OCI-LY3 (cell line): ENCODE data around the gene CTBP2.

Experiments
- H2AFZ ChIP-seq: fragments of 200-600, 300-600 bp; shearing (Covaris generic); 2 replicates; pipeline ENCODE4 v1.6.0; 2014; ENCODE audit warnings: antibody characterized with exemption, low read depth, low read length
- H3K27ac ChIP-seq: fragments of 200-600, 300-600 bp; sonication (generic); 2 replicates; pipeline ENCODE4 v1.5.1; 2014; ENCODE audit warnings: mild to moderate bottlenecking, low read length, moderate library complexity, mixed read lengths
- H3K27me3 ChIP-seq: fragments of 200-600, 300-600 bp; sonication (generic); 2 replicates; pipeline ENCODE4 v1.6.1; 2014; ENCODE audit warnings: low read depth, low read length, mixed read lengths
- H3K36me3 ChIP-seq: fragments of 200-600, 300-600 bp; sonication (generic); replicated peaks from 2 replicates; pipeline ENCODE3; 2014; ENCODE audit warnings: low read depth, low read length, mixed read lengths
- H3K4me1 ChIP-seq: fragments of 300-600, 200-600 bp; sonication (generic); 2 replicates; pipeline ENCODE4 v1.6.1; 2014; ENCODE audit warnings: low read length, mixed read lengths
- H3K4me2 ChIP-seq: fragments of 200-600, 300-600 bp; sonication (generic); 2 replicates; pipeline ENCODE4 v1.6.1; 2014; ENCODE audit warnings: low read length, mixed read lengths
- H3K4me3 ChIP-seq: fragments of 300-600, 200-600 bp; sonication (generic); 2 replicates; pipeline ENCODE4 v1.5.1; 2014; ENCODE audit warnings: antibody characterized with exemption, mild to moderate bottlenecking, low read length, moderate library complexity
- H3K79me2 ChIP-seq: fragments of 300-600, 200-600 bp; shearing (Covaris generic); 2 replicates; pipeline ENCODE4 v1.6.1; 2014; ENCODE audit warnings: mild to moderate bottlenecking, low read length, mixed read lengths
- H3K9ac ChIP-seq: fragments of 300-600, 200-600 bp; shearing (Covaris generic); 2 replicates; pipeline ENCODE4 v1.6.0; 2014; ENCODE audit warnings: mild to moderate bottlenecking, low read length, moderate library complexity
- H3K9me3 ChIP-seq: fragments of 200-600, 300-600 bp; shearing (Covaris generic); 2 replicates; pipeline ENCODE4 v1.6.1; 2014; ENCODE audit warnings: low read length, mixed read lengths; ENCODE audit not compliant: insufficient read depth
- H4K20me1 ChIP-seq: fragments of 200-600, 300-600 bp; sonication (generic); 2 replicates; pipeline ENCODE4 v1.6.1; 2016; ENCODE audit warnings: low read length, mixed read lengths; ENCODE audit not compliant: insufficient read depth
- CTCF ChIP-seq: fragments of 200-600, 300-600 bp; sonication (generic); IDR thresholded peaks from 2 replicates; pipeline ENCODE4 v1.5.1; 2014; ENCODE audit warnings: antibody characterized with exemption, low read length, low read depth
- EZH2phosphoT487 ChIP-seq: fragments of 200-600 bp; shearing (Covaris generic); IDR thresholded peaks from 2 replicates; pipeline ENCODE4 v1.6.1; 2018; ENCODE audit warnings: antibody characterized with exemption, mixed run types, low read depth

Gene CTBP2

GRCh38 chr10:124956764-124957163 lies 203.6 kb downstream of the CTBP2 start:
- no peaks in the 10 kb centered on the region for H3K27me3 ChIP-seq
- H3K27ac ChIP-seq, result no peak overlapping the region
- TF ChIP-seq EZH2phosphoT487, result no peak
- TF ChIP-seq CTCF, result no peak
- peaks cover 36% of the 10 kb centered on the region for H4K20me1 ChIP-seq
- H3K4me1 ChIP-seq, result no peaks in the 10 kb centered on the region
- H2AFZ ChIP-seq, result no peak overlapping the region
- no peak overlapping the region for H3K4me2 ChIP-seq
- no peak overlapping the region for H3K4me3 ChIP-seq
- no peaks in the 10 kb centered on the region for H3K9me3 ChIP-seq
- H3K9ac ChIP-seq, result no peak overlapping the region
- H3K79me2 ChIP-seq, result peaks cover 57% of the 10 kb centered on the region
- H3K36me3 ChIP-seq, result no peaks in the 10 kb centered on the region

- Histone ChIP-seq H3K9ac (no peak overlapping the region), H4K20me1 (peaks cover 32% of the 10 kb centered on the region), H3K27me3 (no peaks in the 10 kb centered on the region), H3K4me2 (no peak overlapping the region), H3K4me1 (no peaks in the 10 kb centered on the region), H3K79me2 (peaks cover 54% of the 10 kb centered on the region), H3K4me3 (no peak overlapping the region), H2AFZ (no peak overlapping the region), H3K9me3 (no peaks in the 10 kb centered on the region), H3K27ac (no peak overlapping the region), H3K36me3 (no peaks in the 10 kb centered on the region)
- TF ChIP-seq EZH2phosphoT487, result no peak
- no peak for TF ChIP-seq CTCF
These were observed 204.5 kb downstream of the CTBP2 start for GRCh38 chr10:124955868-124956267.

GRCh38 chr10:124955243-124955642 lies 205.1 kb downstream of the CTBP2 start:
- H3K9me3 ChIP-seq, result no peaks in the 10 kb centered on the region
- peaks cover 32% of the 10 kb centered on the region for H4K20me1 ChIP-seq
- H3K9ac ChIP-seq, result no peak overlapping the region
- no peak overlapping the region for H3K4me3 ChIP-seq
- no peaks in the 10 kb centered on the region for H3K4me1 ChIP-seq
- no peak overlapping the region for H3K4me2 ChIP-seq
- H3K27ac ChIP-seq, result no peak overlapping the region
- H3K79me2 ChIP-seq, result peaks cover 60% of the 10 kb centered on the region
- TF ChIP-seq EZH2phosphoT487, result no peak
- TF ChIP-seq CTCF, result no peak
- no peak overlapping the region for H2AFZ ChIP-seq
- no peaks in the 10 kb centered on the region for H3K27me3 ChIP-seq
- no peaks in the 10 kb centered on the region for H3K36me3 ChIP-seq

- H3K4me2 ChIP-seq, result no peak overlapping the region
These were observed 206.9 kb downstream of the CTBP2 start for GRCh38 chr10:124953421-124953820.

More at GRCh38 chr10:124953421-124953820, 206.9 kb downstream of the CTBP2 start:
- no peaks in the 10 kb centered on the region for H3K4me1 ChIP-seq
- no peaks in the 10 kb centered on the region for H3K27me3 ChIP-seq
- H3K9ac ChIP-seq, result no peak overlapping the region
- peaks cover 22% of the 10 kb centered on the region for H4K20me1 ChIP-seq
- H3K36me3 ChIP-seq, result no peaks in the 10 kb centered on the region
- H3K4me3 ChIP-seq, result no peak overlapping the region
- H3K9me3 ChIP-seq, result no peaks in the 10 kb centered on the region
- TF ChIP-seq EZH2phosphoT487 (no peak), CTCF (no peak)
- no peak overlapping the region for H3K27ac ChIP-seq
- H2AFZ ChIP-seq, result no peak overlapping the region
- peaks cover 57% of the 10 kb centered on the region for H3K79me2 ChIP-seq
